T47D (cell line): ENCODE measurements around the gene GPR61.

Experiments
- DNase-seq, 2 experiments: peaks; one replicate each; pipeline versions ENCODE4 v3.0.0 to v3.0.0-alpha.2; 2011 to 2012; ENCODE audit warnings: low read depth in 1 of 2, low spot score in 1 of 2
- JUND ChIP-seq: IDR thresholded peaks from 2 replicates; pipeline ENCODE4 v1.6.1; 2012; ENCODE audit warnings: low read depth
- in situ Hi-C: cut with HindIII; loops from 2 replicates; pipeline ENCODE4 v1.10.0; 2016; ENCODE audit warnings: low sequenced_read_pairs, low pct_unique_long_range_greater_than_20kb

The GPR61 gene

GRCh38 chr1:109521002-109521951, 18.4 kb upstream of the GPR61 start:
- no peak for DNase-seq
- in situ Hi-C loops, result no loop called here

GRCh38 chr1:109522026-109522425, 17.6 kb upstream of the GPR61 start:
- in situ Hi-C loops, result no loop called here

More at GRCh38 chr1:109521002-109521951, 18.4 kb upstream of the GPR61 start:
- no peak for TF ChIP-seq JUND

GRCh38 chr1:109523706-109524105, 16.0 kb upstream of the GPR61 start:
- in situ Hi-C loops, result no loop called here
- no peak for TF ChIP-seq JUND
- no peak for DNase-seq

More at GRCh38 chr1:109522026-109522425, 17.6 kb upstream of the GPR61 start:
- no peak for DNase-seq
- no peak for TF ChIP-seq JUND

- in situ Hi-C loops, result no loop called here
Observed at GRCh38 chr1:109527098-109527811, 12.4 kb upstream of the GPR61 start.

GRCh38 chr1:109527846-109528695, 11.6 kb upstream of the GPR61 start:
- no peak for TF ChIP-seq JUND
- in situ Hi-C loops, result no loop called here
- DNase-seq, result no peak

More at GRCh38 chr1:109527098-109527811, 12.4 kb upstream of the GPR61 start:
- TF ChIP-seq JUND, result no peak
- no peak for DNase-seq

GRCh38 chr1:109528712-109529111, 11.0 kb upstream of the GPR61 start:
- no peak for TF ChIP-seq JUND
- in situ Hi-C loops, result no loop called here
- DNase-seq, result no peak

GRCh38 chr1:109529881-109530456, 9.7 kb upstream of the GPR61 start:
- no peak for TF ChIP-seq JUND
- in situ Hi-C loops, result no loop called here
- DNase-seq, result no peak

- no peak for DNase-seq
- in situ Hi-C loops, result no loop called here
- TF ChIP-seq JUND, result no peak
Observed at GRCh38 chr1:109530457-109531087, 9.1 kb upstream of the GPR61 start.

GRCh38 chr1:109531380-109531779, 8.3 kb upstream of the GPR61 start:
- in situ Hi-C loops, result no loop called here
- TF ChIP-seq JUND, result no peak
- no peak for DNase-seq

- in situ Hi-C loops, result no loop called here
- no peak for TF ChIP-seq JUND
- DNase-seq, result no peak
Observed at GRCh38 chr1:109531826-109532364, 7.8 kb upstream of the GPR61 start.

- DNase-seq, result peak; percentile 51 to 80
- in situ Hi-C loops, result no loop called here
- no peak for TF ChIP-seq JUND
Observed at GRCh38 chr1:109532365-109533136, 7.1 kb upstream of the GPR61 start.
